HG03575 (cell line): ENCODE measurements around the gene L3HYPDH.

ENCODE experiments used
- ATAC-seq: cut with Tn5 transposase; IDR thresholded peaks from one replicate; pipeline ENCODE4 v1.9.1; 2021; ENCODE audit not compliant: unreplicated experiment, insufficient number of reproducible peaks, low FRiP score; ENCODE audit errors: extremely low read depth

L3HYPDH gene

GRCh38 chr14:59483819-59484638, at the start of gene L3HYPDH, which contains the start of gene JKAMP:
Gene L3HYPDH, minus strand, starts transcription at chr14:59484408. Its CDS starts 92 bp downstream, at chr14:59484316.
Gene JKAMP, plus strand, starts transcription at chr14:59484517. Its CDS starts 73 bp downstream, at chr14:59484590.
- peak; percentile 60 for ATAC-seq

- ATAC-seq, result no peak
Measured at GRCh38 chr14:59532419-59532818, 48.2 kb upstream of the L3HYPDH start.

- ATAC-seq, result no peak
Measured at GRCh38 chr14:59530349-59530748, 46.1 kb upstream of the L3HYPDH start.

GRCh38 chr14:59529189-59529588, 45.0 kb upstream of the L3HYPDH start:
- no peak for ATAC-seq

- ATAC-seq, result no peak
Measured at GRCh38 chr14:59520224-59520623, 36.0 kb upstream of the L3HYPDH start.

- ATAC-seq, result no peak
Measured at GRCh38 chr14:59511916-59512575, 27.8 kb upstream of the L3HYPDH start.

- ATAC-seq, result no peak
Measured at GRCh38 chr14:59510966-59511365, 26.8 kb upstream of the L3HYPDH start.

GRCh38 chr14:59510001-59510400, 25.8 kb upstream of the L3HYPDH start:
- ATAC-seq, result no peak

GRCh38 chr14:59509101-59509500, 24.9 kb upstream of the L3HYPDH start:
- ATAC-seq, result no peak

- no peak for ATAC-seq
Measured at GRCh38 chr14:59507752-59508103, 23.5 kb upstream of the L3HYPDH start.

GRCh38 chr14:59507063-59507751, 23.0 kb upstream of the L3HYPDH start:
- peak; percentile 49 for ATAC-seq

- no peak for ATAC-seq
Measured at GRCh38 chr14:59503256-59503655, 19.0 kb upstream of the L3HYPDH start.

- no peak for ATAC-seq
Measured at GRCh38 chr14:59500732-59501131, 16.5 kb upstream of the L3HYPDH start.

GRCh38 chr14:59492384-59492783, 8.2 kb upstream of the L3HYPDH start:
- no peak for ATAC-seq

- ATAC-seq, result no peak
Measured at GRCh38 chr14:59490756-59491155, 6.5 kb upstream of the L3HYPDH start.

GRCh38 chr14:59484639-59485175, 499 bp upstream of the L3HYPDH start:
- peak; percentile 14 for ATAC-seq

- no peak for ATAC-seq
Measured at GRCh38 chr14:59483363-59483762, 845 bp downstream of the L3HYPDH start.

GRCh38 chr14:59482541-59483331, 1.5 kb downstream of the L3HYPDH start:
- no peak for ATAC-seq
